B cell (primary cell): ENCODE results near the gene GZMB. TPM values are rescaled to one million over a fixed set of nuclear protein-coding genes. Genes with fewer than 3 reads are reported as not detected.

ENCODE experiments used
- ATAC-seq: fragments of 200-7000 bp; cut with Tn5 transposase; one replicate; pipeline ENCODE4 v1.10.0; 2021; ENCODE audit warnings: low read depth, mild to moderate bottlenecking, moderate number of reproducible peaks, moderate library complexity
- CTCF ChIA-PET: fragments of 350-600 bp; sonication (Branson Sonifier 250); formaldehyde crosslinking; loops from one replicate; lab custom pipeline; 2021; ENCODE audit warnings: antibody characterized with exemption, inconsistent platforms; lab: Charles Lee
- POLR2A ChIA-PET: fragments of 350-600 bp; sonication (Branson Sonifier 250); formaldehyde crosslinking; loops from one replicate; lab custom pipeline; 2021; ENCODE audit warnings: antibody characterized with exemption; lab: Charles Lee
- DNase-seq: peaks from one replicate; pipeline ENCODE4 v3.0.0; 2013
- H2AFZ ChIP-seq: 2 replicates; pipeline ENCODE4 v1.6.1; 2012; ENCODE audit warnings: mild to moderate bottlenecking, low read depth, low read length; ENCODE audit not compliant: insufficient read depth, poor library complexity, severe bottlenecking
- H3K27ac ChIP-seq, 2 donors: 1 replicate in 1 of 2; 2 replicates in 1 of 2; pipeline ENCODE4 v1.5.1; 2012 to 2013; ENCODE audit warnings: low read length in 2 of 2, mild to moderate bottlenecking in 2 of 2, moderate library complexity in 1 of 2
- H3K27me3 ChIP-seq, 4 experiments: fragments of 200-600 bp in 1 of 4; sonication (generic) in 1 of 4; replicated peaks in 1 of 4; 1 replicate in 2 of 4; 2 replicates in 2 of 4; pipeline versions ENCODE4 v1.6.1 to v1.7.0; 2013 to 2016; ENCODE audit warnings: low read length in 3 of 4, mild to moderate bottlenecking in 2 of 4, mixed read lengths in 1 of 4, moderate library complexity in 1 of 4; ENCODE audit not compliant: insufficient read depth in 4 of 4, control insufficient read depth in 3 of 4; ENCODE audit errors: control extremely low read depth in 1 of 4
- H3K36me3 ChIP-seq, 2 experiments: replicated peaks in 1 of 2; 1 replicate in 1 of 2; 2 replicates in 1 of 2; pipeline versions ENCODE4 v1.6.1 to v1.7.1; 2013; ENCODE audit warnings: low read length in 1 of 2; ENCODE audit not compliant: insufficient read depth in 2 of 2, control insufficient read depth in 1 of 2; ENCODE audit errors: control extremely low read depth in 1 of 2, extremely low read depth in 1 of 2
- H3K4me1 ChIP-seq, 2 donors: fragments of 200-600 bp in 1 of 2; sonication (generic) in 1 of 2; 1 replicate in 1 of 2; 2 replicates in 1 of 2; pipeline versions ENCODE4 v1.5.1 to v1.6.1; 2013 to 2017; ENCODE audit warnings: low read length in 2 of 2; ENCODE audit not compliant: control insufficient read depth in 2 of 2, insufficient read depth in 2 of 2
- H3K4me2 ChIP-seq: replicated peaks from 2 replicates; pipeline ENCODE3; 2012; ENCODE audit warnings: mild to moderate bottlenecking, low read depth, low read length; ENCODE audit not compliant: poor library complexity, severe bottlenecking
- H3K4me3 ChIP-seq, 5 experiments: fragments of 200-600 bp in 1 of 5; sonication (generic) in 1 of 5; 1 replicate in 3 of 5; 2 replicates in 2 of 5; pipeline versions ENCODE4 v1.5.1 to v1.7.0; 2011 to 2016; ENCODE audit warnings: low read length in 4 of 5, mild to moderate bottlenecking in 4 of 5, low read depth in 2 of 5, control low read depth in 1 of 5, moderate library complexity in 1 of 5; ENCODE audit not compliant: insufficient read depth in 1 of 5; ENCODE audit errors: control extremely low read depth in 1 of 5, extremely low read depth in 1 of 5
- H3K79me2 ChIP-seq: fragments of 200-600 bp; sonication (generic); one replicate; pipeline ENCODE4 v1.6.0; 2016; ENCODE audit warnings: low read length; ENCODE audit not compliant: control insufficient read depth, insufficient read depth
- H3K9ac ChIP-seq: fragments of 200-600 bp; sonication (generic); 2 replicates; pipeline ENCODE4 v1.6.1; 2017; ENCODE audit warnings: mild to moderate bottlenecking, low read length, moderate library complexity
- H3K9me3 ChIP-seq, 3 donors: one replicate each; pipeline versions ENCODE4 v1.6.1 to v1.7.1; 2013; ENCODE audit warnings: low read length in 2 of 3; ENCODE audit not compliant: control insufficient read depth in 2 of 3, insufficient read depth in 1 of 3; ENCODE audit errors: control extremely low read depth in 1 of 3
- H4K20me1 ChIP-seq: 2 replicates; pipeline ENCODE4 v1.6.0; 2012; ENCODE audit warnings: mild to moderate bottlenecking, low read length; ENCODE audit not compliant: insufficient read depth, control insufficient read depth, poor library complexity, severe bottlenecking
- H3K27ac Mint-ChIP-seq: one replicate; pipeline ENCODE4 v1.8.0; 2021; ENCODE audit warnings: mixed read lengths
- H3K27me3 Mint-ChIP-seq: one replicate; pipeline ENCODE4 v1.8.0; 2021; ENCODE audit warnings: mixed read lengths
- H3K4me1 Mint-ChIP-seq: one replicate; pipeline ENCODE4 v1.8.0; 2021; ENCODE audit warnings: mixed read lengths
- H3K4me3 Mint-ChIP-seq: one replicate; pipeline ENCODE4 v1.8.0; 2021; ENCODE audit warnings: mixed read lengths
- H3K9me3 Mint-ChIP-seq: one replicate; pipeline ENCODE4 v1.8.0; 2022; ENCODE audit warnings: mixed read lengths; ENCODE audit not compliant: insufficient read depth
- CTCF ChIP-seq: fragments of 200-600 bp; IDR thresholded peaks from one replicate; pipeline ENCODE4 v1.8.0; 2022; ENCODE audit warnings: antibody characterized with exemption, mild to moderate bottlenecking
- EZH2 ChIP-seq: IDR thresholded peaks from 2 replicates; pipeline ENCODE4 v1.6.1; 2012; ENCODE audit warnings: borderline replicate concordance, low read depth, mild to moderate bottlenecking, moderate library complexity, low read length; ENCODE audit not compliant: insufficient read depth, poor library complexity, severe bottlenecking
- WGBS: methylation state at CpG from one replicate; pipeline ENCODE4 v1.1.5; 2013; ENCODE audit warnings: missing lambda C conversion rate; ENCODE audit not compliant: insufficient coverage; 5-methylcytosine and 5-hydroxymethylcytosine counted together
- intact Hi-C: fragments of 100-400 bp; cut with micrococcal nuclease; formaldehyde crosslinking; loops from one replicate; pipeline ENCODE4 v1.10.0; 2022
- polyA plus RNA-seq: library from polyadenylated mRNA; depleted of rRNA; stranded (reverse); fragments of >200 nt; gene quantifications from 2 replicates; pipeline ENCODE4 v1.2.3, GENCODE V29; 2012
- total RNA-seq, 2 donors: library from RNA; stranded (reverse); fragments of 120-200 nt in 1 of 2; gene quantifications; 1 replicate in 1 of 2; 2 replicates in 1 of 2; pipeline versions ENCODE4 v1.2.3 to v1.2.4, GENCODE V29; 2013 to 2022

GZMB gene
- total and polyA plus RNA-seq, 2 donors (not counting 1 experiment from before 2014, with no cell fraction given), result 0.88 to 1.5 TPM

- no peaks in the 10 kb centered on the region for H3K9me3 Mint-ChIP-seq
- CTCF ChIA-PET, result interaction anchor here (1.4 kb wide), 1 partner anchor 10 kb away, joined by 3 read pairs; no protein-coding TSS in a partner anchor
- POLR2A ChIA-PET, result no interaction called here
- H4K20me1 ChIP-seq, result no peaks in the 10 kb centered on the region
- no peak overlapping the region for H2AFZ ChIP-seq
- no peaks in the 10 kb centered on the region for H3K9me3 ChIP-seq
- no peak overlapping the region for H3K4me3 ChIP-seq
- H3K27me3 ChIP-seq, result no peaks in the 10 kb centered on the region
- no peak for TF ChIP-seq EZH2
- 100% methylated on average over 1 of the region's 1 CpG for WGBS
- no peak overlapping the region for H3K27ac ChIP-seq
- intact Hi-C loops, result no loop called here
- no peak overlapping the region for H3K9ac ChIP-seq
- no peaks in the 10 kb centered on the region for H3K79me2 ChIP-seq
- H3K4me1 ChIP-seq, result no peaks in the 10 kb centered on the region
- H3K27ac Mint-ChIP-seq, result no peak overlapping the region
- no peak overlapping the region for H3K4me3 Mint-ChIP-seq
- ATAC-seq, result no peak
- H3K4me1 Mint-ChIP-seq, result no peaks in the 10 kb centered on the region
- no peaks in the 10 kb centered on the region for H3K36me3 ChIP-seq
- no peak for DNase-seq
- peaks cover 3% of the 10 kb centered on the region for H3K27me3 Mint-ChIP-seq
- H3K4me2 ChIP-seq, result no peak overlapping the region
Observed at GRCh38 chr14:24633353-24633752, 637 bp downstream of the GZMB start.

GRCh38 chr14:24632761-24633160 is 1.2 kb downstream of the GZMB start:
- Mint-ChIP-seq H3K9me3 (no peaks in the 10 kb centered on the region), H3K4me3 (no peak overlapping the region), H3K27me3 (peaks cover 3% of the 10 kb centered on the region), H3K27ac (no peak overlapping the region), H3K4me1 (no peaks in the 10 kb centered on the region)
- DNase-seq (no peak), ATAC-seq (no peak)
- no peak overlapping the region for H3K9ac ChIP-seq
- peaks cover 0 to 2% (median under 1%) of the 10 kb centered on the region in 4 experiments for H3K27me3 ChIP-seq
- H3K36me3 ChIP-seq, result no peaks in the 10 kb centered on the region
- TF ChIP-seq EZH2 (no peak), CTCF (no peak)
- H3K4me3 ChIP-seq, result no peak overlapping the region
- H3K4me1 ChIP-seq, result no peaks in the 10 kb centered on the region
- no peak overlapping the region for H3K4me2 ChIP-seq
- ChIA-PET POLR2A (no interaction called here), CTCF (interaction anchor here (1.4 kb wide), 1 partner anchor 10 kb away, joined by 3 read pairs; no protein-coding TSS in a partner anchor)
- intact Hi-C loops, result no loop called here
- 70% methylated on average over 6 of the region's 6 CpGs for WGBS
- H3K9me3 ChIP-seq, result no peaks in the 10 kb centered on the region
- no peak overlapping the region for H2AFZ ChIP-seq
- no peak overlapping the region for H3K27ac ChIP-seq
- no peaks in the 10 kb centered on the region for H4K20me1 ChIP-seq
- no peaks in the 10 kb centered on the region for H3K79me2 ChIP-seq
